ENCODE measurements around the gene LRRC7. TPM values are rescaled to one million over a fixed set of nuclear protein-coding genes. Genes with fewer than 3 reads are reported as not detected.

Gene LRRC7
- total and polyA plus RNA-seq, 8 donors, result 3.4 to 5.9 (median 5.1) TPM; not detected in 2

GRCh38 chr1:70171512-70171911 is 603.8 kb downstream of the LRRC7 start:
- peaks cover 0 to 7% of the 10 kb centered on the region in 2 donors for H3K36me3 ChIP-seq
- ATAC-seq (no peak), DNase-seq (no peak)
- TF ChIP-seq, protein P1, sequence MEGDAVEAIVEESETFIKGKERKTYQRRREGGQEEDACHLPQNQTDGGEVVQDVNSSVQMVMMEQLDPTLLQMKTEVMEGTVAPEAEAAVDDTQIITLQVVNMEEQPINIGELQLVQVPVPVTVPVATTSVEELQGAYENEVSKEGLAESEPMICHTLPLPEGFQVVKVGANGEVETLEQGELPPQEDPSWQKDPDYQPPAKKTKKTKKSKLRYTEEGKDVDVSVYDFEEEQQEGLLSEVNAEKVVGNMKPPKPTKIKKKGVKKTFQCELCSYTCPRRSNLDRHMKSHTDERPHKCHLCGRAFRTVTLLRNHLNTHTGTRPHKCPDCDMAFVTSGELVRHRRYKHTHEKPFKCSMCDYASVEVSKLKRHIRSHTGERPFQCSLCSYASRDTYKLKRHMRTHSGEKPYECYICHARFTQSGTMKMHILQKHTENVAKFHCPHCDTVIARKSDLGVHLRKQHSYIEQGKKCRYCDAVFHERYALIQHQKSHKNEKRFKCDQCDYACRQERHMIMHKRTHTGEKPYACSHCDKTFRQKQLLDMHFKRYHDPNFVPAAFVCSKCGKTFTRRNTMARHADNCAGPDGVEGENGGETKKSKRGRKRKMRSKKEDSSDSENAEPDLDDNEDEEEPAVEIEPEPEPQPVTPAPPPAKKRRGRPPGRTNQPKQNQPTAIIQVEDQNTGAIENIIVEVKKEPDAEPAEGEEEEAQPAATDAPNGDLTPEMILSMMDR (IDR thresholded peaks at IDR 0.05), result no peak
- H3K4me3 ChIP-seq, result no peak overlapping the region
- no peaks in the 10 kb centered on the region for H3K9me3 ChIP-seq
- H3K4me1 ChIP-seq, result no peaks in the 10 kb centered on the region
- intact Hi-C loops (cut with DNase I), result no loop called here
- no peak overlapping the region for H3K27ac ChIP-seq
- no peaks in the 10 kb centered on the region for H3K27me3 ChIP-seq

All from left lung (tissue), 10 donors.